SK-N-SH (cell line): ENCODE data around the gene CRPPA. TPM values are rescaled to one million over a fixed set of nuclear protein-coding genes. Genes with fewer than 3 reads are reported as not detected.

ENCODE experiments used
- CTCF ChIA-PET: fragments of 300-600, 350-600 bp; formaldehyde crosslinking; extraction: SDS; loops from one replicate; lab custom pipeline; 2021; lab: Yijun Ruan, JAX
- POLR2A ChIA-PET: fragments of 350-600 bp; sonication (Branson Sonifier 250); formaldehyde crosslinking; extraction: SDS; loops from one replicate; lab custom pipeline; 2020; ENCODE audit warnings: antibody characterized with exemption, inconsistent platforms; lab: Yijun Ruan, JAX
- DNase-seq: peaks from one replicate; pipeline ENCODE4 v3.0.0; 2012
- H2AFZ ChIP-seq: fragments of 200-600 bp; sonication (generic); 2 replicates; pipeline ENCODE4 v1.8.1; 2016; ENCODE audit warnings: antibody characterized with exemption, mild to moderate bottlenecking, low read depth
- H3F3A ChIP-seq: fragments of 200-600 bp; sonication (generic); replicated peaks from 2 replicates; pipeline ENCODE3; 2016; ENCODE audit warnings: antibody characterized with exemption, mild to moderate bottlenecking; ENCODE audit not compliant: insufficient read depth
- H3K27ac ChIP-seq, 2 experiments: fragments of 200-500 bp in 1 of 2; fragments of 200-600 bp in 1 of 2; sonication (Bioruptor generic) in 1 of 2; sonication (generic), shearing (Covaris generic) in 1 of 2; 2 replicates each; pipeline versions ENCODE4 v1.5.1 to v1.6.1; 2014 to 2016; ENCODE audit warnings: low read depth in 2 of 2, inconsistent platforms in 1 of 2, low read length in 1 of 2, mild to moderate bottlenecking in 1 of 2, mixed read lengths in 1 of 2
- H3K27me3 ChIP-seq: fragments of 200-600 bp; sonication (generic), shearing (Covaris generic); 2 replicates; pipeline ENCODE4 v1.6.1; 2016; ENCODE audit warnings: mixed run types; ENCODE audit not compliant: insufficient read depth
- H3K36me3 ChIP-seq, 2 experiments: fragments of 200-500 bp in 1 of 2; fragments of 200-600 bp in 1 of 2; sonication (Bioruptor generic) in 1 of 2; sonication (generic) in 1 of 2; replicated peaks in 1 of 2; 2 replicates each; pipeline versions ENCODE3 to v1.5.1; 2014 to 2016; ENCODE audit warnings: low read length in 1 of 2, mild to moderate bottlenecking in 1 of 2; ENCODE audit not compliant: insufficient read depth in 2 of 2, control insufficient read depth in 1 of 2
- H3K4me1 ChIP-seq, 2 experiments: fragments of 200-500 bp in 1 of 2; fragments of 200-600 bp in 1 of 2; sonication (Bioruptor generic) in 1 of 2; sonication (generic), shearing (Covaris generic) in 1 of 2; 2 replicates each; pipeline versions ENCODE4 v1.5.1 to v1.6.1; 2014 to 2016; ENCODE audit warnings: low read depth in 1 of 2, low read length in 1 of 2, mixed run types in 1 of 2; ENCODE audit not compliant: insufficient read depth in 2 of 2, control insufficient read depth in 1 of 2
- H3K4me2 ChIP-seq: fragments of 200-600 bp; sonication (generic), shearing (Covaris generic); 2 replicates; pipeline ENCODE4 v1.6.1; 2017; ENCODE audit warnings: mixed run types
- H3K4me3 ChIP-seq, 2 experiments: fragments of 200-500 bp in 1 of 2; fragments of 200-600 bp in 1 of 2; sonication (Bioruptor generic) in 1 of 2; sonication (generic), shearing (Covaris generic) in 1 of 2; 2 replicates each; pipeline versions ENCODE4 v1.5.1 to v1.8.1; 2014 to 2016; ENCODE audit warnings: low read depth in 2 of 2, inconsistent platforms in 1 of 2, low read length in 1 of 2, mild to moderate bottlenecking in 1 of 2, mixed read lengths in 1 of 2, moderate library complexity in 1 of 2
- H3K79me2 ChIP-seq: fragments of 200-600 bp; sonication (generic); 2 replicates; pipeline ENCODE4 v1.8.1; 2017; ENCODE audit warnings: mild to moderate bottlenecking; ENCODE audit not compliant: insufficient read depth
- H3K9ac ChIP-seq: fragments of 200-600 bp; sonication (generic); 2 replicates; pipeline ENCODE4 v1.6.1; 2017; ENCODE audit warnings: mixed run types
- H3K9me2 ChIP-seq: fragments of 200-600 bp; sonication (generic); 2 replicates; pipeline ENCODE4 v1.6.1; 2017; ENCODE audit warnings: mixed run types
- H3K9me3 ChIP-seq: fragments of 200-600 bp; sonication (generic); 2 replicates; pipeline ENCODE4 v1.6.1; 2017; ENCODE audit warnings: mixed run types, mild to moderate bottlenecking, moderate library complexity
- H4K20me1 ChIP-seq: fragments of 200-600 bp; sonication (generic); 2 replicates; pipeline ENCODE4 v1.6.1; 2017; ENCODE audit warnings: mild to moderate bottlenecking, mixed run types; ENCODE audit not compliant: insufficient read depth
- EP300 ChIP-seq, 2 experiments: IDR thresholded peaks; 2 replicates each; pipeline versions ENCODE4 v1.4.0 to v1.6.1; 2012; ENCODE audit warnings: borderline replicate concordance in 1 of 2, low read depth in 1 of 2, low read length in 1 of 2
- EZH2phosphoT487 ChIP-seq: fragments of 200-600 bp; sonication (generic); IDR thresholded peaks from 2 replicates; pipeline ENCODE4 v1.6.1; 2017; ENCODE audit warnings: low read depth, mixed run types, mild to moderate bottlenecking, antibody characterized with exemption, moderate library complexity, borderline replicate concordance
- FOXM1 ChIP-seq: IDR thresholded peaks from 2 replicates; pipeline ENCODE4 v1.4.0; 2012; ENCODE audit warnings: low read depth, mild to moderate bottlenecking
- MEF2A ChIP-seq: IDR thresholded peaks from 2 replicates; pipeline ENCODE4 v1.4.0; 2012; ENCODE audit warnings: low read depth, borderline replicate concordance
- NFIC ChIP-seq: IDR thresholded peaks from 2 replicates; pipeline ENCODE4 v1.4.0; 2012; ENCODE audit warnings: borderline replicate concordance
- NRF1 ChIP-seq: IDR thresholded peaks from 2 replicates; pipeline ENCODE4 v1.6.1; 2012; ENCODE audit warnings: low read depth, mild to moderate bottlenecking, low read length
- RCOR1 ChIP-seq: fragments of 150-350 bp; IDR thresholded peaks from 2 replicates; pipeline ENCODE4 v1.6.1; 2017; ENCODE audit warnings: antibody characterized with exemption, low read length
- RFX5 ChIP-seq: IDR thresholded peaks from 2 replicates; pipeline ENCODE4 v1.6.1; 2012; ENCODE audit warnings: mild to moderate bottlenecking, improper control_type of control experiment, low read length
- SIN3A ChIP-seq: IDR thresholded peaks from 2 replicates; pipeline ENCODE4 v1.6.1; 2012; ENCODE audit warnings: low read depth, mild to moderate bottlenecking, low read length, moderate library complexity, borderline replicate concordance
- WGBS: methylation state at CpG from one replicate; pipeline ENCODE4 v1.1.6; 2017; ENCODE audit warnings: low lambda C conversion rate; 5-methylcytosine and 5-hydroxymethylcytosine counted together
- polyA plus RNA-seq, 3 experiments: library from polyadenylated mRNA; depleted of rRNA; stranded (reverse); fragments of >200 nt; gene quantifications; 2 replicates each; pipeline ENCODE4 v1.2.3, GENCODE V29; 2012

The CRPPA gene
- polyA plus RNA-seq, 1 of the 3 experiments (the other 2 are of a cell fraction): 0.15 TPM

DNA sequence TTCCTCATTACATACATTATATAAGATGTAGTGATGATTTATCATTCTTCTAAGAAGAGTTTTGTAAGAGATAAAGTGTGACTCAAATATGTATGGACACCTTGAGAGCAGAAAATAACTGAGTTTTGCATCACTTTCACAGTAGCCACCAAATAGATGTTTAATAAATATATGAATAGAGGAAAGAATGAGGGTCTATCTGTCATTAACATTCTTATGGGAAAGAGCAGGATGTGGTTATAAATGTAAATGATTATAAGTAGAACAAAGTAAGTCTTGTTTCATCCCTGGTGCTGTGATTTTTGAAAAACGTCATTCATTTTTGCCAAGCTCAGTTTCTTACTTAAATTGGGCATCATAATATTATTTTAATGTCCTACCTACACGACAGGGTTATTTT, 15.0 kb upstream of the CRPPA start:
- CTCF ChIA-PET: interaction anchor here (1.0 to 6.8 kb wide), 8 partner anchors 10 to 482 kb away, joined by 3 to 56 read pairs (median 5); partner anchors contain the start of gene CRPPA
- no peak overlapping the region for H3K4me2 ChIP-seq
- TF ChIP-seq NFIC (no peak), MEF2A (no peak), EP300 (IDR thresholded peaks at IDR 0.05; ENCODE audit: borderline replicate concordance in 1 of 2, low read depth in 1 of 2, low read length in 1 of 2) (no peak)

DNA sequence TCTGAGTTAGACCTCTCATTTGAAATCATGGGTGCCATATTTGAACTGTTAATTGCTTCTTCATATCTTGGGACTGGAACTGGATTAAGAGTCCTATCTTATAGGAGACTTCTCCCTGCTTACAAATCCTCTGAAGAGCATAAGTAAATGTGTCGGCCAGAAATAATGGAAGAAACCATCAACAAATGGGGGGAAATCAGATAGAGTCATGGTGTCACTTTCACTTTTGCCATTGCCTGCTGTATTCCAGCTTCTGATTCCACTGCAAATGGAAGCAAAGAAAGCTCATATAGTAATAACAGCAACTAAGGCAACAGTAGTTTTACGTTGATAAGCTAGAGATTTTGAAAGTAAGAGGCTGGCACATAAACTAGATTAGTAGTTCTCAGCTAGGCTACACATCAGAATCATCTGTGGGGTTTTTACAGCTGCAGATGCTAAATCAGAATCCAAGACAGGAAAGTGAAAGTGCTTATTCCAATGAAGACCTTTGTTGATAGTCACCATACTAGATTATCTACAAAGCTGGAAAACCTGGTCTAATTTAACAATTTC, 12.3 kb upstream of the CRPPA start:
- WGBS: 36% methylated on average over 2 of the region's 2 CpGs
- peak overlapping the region; percentile 2 to 25; a peak in 2 of 4 replicates for H3K4me3 ChIP-seq
- no peak overlapping the region for H2AFZ ChIP-seq

More for the DNA sequence above, 15.0 kb upstream of the CRPPA start:
- no peak overlapping the region for H2AFZ ChIP-seq
- no peaks in the 10 kb centered on the region for H3K9me2 ChIP-seq
- H3K9me3 ChIP-seq: no peaks in the 10 kb centered on the region
- no peaks in the 10 kb centered on the region for H3K27me3 ChIP-seq
- no peaks in the 10 kb centered on the region for H3F3A ChIP-seq
- H3K36me3 ChIP-seq: no peaks in the 10 kb centered on the region
- DNase-seq: no peak
- POLR2A ChIA-PET: no interaction called here
- no peaks in the 10 kb centered on the region for H3K4me1 ChIP-seq
- no peaks in the 10 kb centered on the region for H4K20me1 ChIP-seq
- no peak overlapping the region for H3K9ac ChIP-seq
- H3K79me2 ChIP-seq: no peaks in the 10 kb centered on the region
- H3K4me3 ChIP-seq: no peak overlapping the region
- H3K27ac ChIP-seq: no peak overlapping the region
- 11% methylated on average over 2 of the region's 2 CpGs for WGBS

DNA sequence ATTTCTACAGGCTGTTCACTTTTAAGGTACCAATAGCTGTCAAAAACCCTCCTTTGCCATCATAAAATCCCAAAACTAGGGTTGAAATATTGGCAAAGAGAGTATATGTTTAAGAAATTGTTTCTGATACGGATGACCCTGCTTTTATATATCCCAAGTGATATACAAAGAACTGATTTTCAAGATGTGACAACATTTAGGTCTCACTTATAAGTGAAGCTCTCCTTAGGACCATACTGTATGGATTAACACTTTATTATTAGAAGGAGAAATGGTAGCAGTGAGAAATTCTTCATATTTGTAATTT, 11.0 kb upstream of the CRPPA start:
- Histone ChIP-seq H3F3A (no peaks in the 10 kb centered on the region), H3K9me2 (no peaks in the 10 kb centered on the region), H3K4me1 (no peaks in the 10 kb centered on the region; a peak in 2 of 4 replicates), H3K4me3 (no peak overlapping the region), H3K79me2 (no peaks in the 10 kb centered on the region), H2AFZ (no peak overlapping the region), H3K9me3 (no peaks in the 10 kb centered on the region), H3K9ac (no peak overlapping the region), H4K20me1 (no peaks in the 10 kb centered on the region), H3K27ac (no peak overlapping the region), H3K27me3 (no peaks in the 10 kb centered on the region), H3K4me2 (no peak overlapping the region), H3K36me3 (no peaks in the 10 kb centered on the region)
- ChIA-PET POLR2A (interaction anchor here (2.8 kb wide), 1 partner anchor 11 kb away, joined by 11 read pairs; the partner anchor contains the start of gene CRPPA), CTCF (interaction anchor here (0.6 to 6.8 kb wide), 21 partner anchors 10 to 497 kb away, joined by 3 to 56 read pairs (median 4); partner anchors contain the start of genes CRPPA and SOSTDC1)
- DNase-seq: no peak
- WGBS: 33% methylated on average over 1 of the region's 1 CpG
- TF ChIP-seq NRF1 (no peak), FOXM1 (no peak), RFX5 (no peak), MEF2A (no peak), SIN3A (no peak)

More for the DNA sequence above, 12.3 kb upstream of the CRPPA start:
- Histone ChIP-seq H3K27ac (no peak overlapping the region), H3K9ac (no peak overlapping the region), H3K4me2 (peak overlapping the region; percentile 2; the same call in 1 of the 2 replicates), H3F3A (no peaks in the 10 kb centered on the region), H4K20me1 (no peaks in the 10 kb centered on the region), H3K9me2 (no peaks in the 10 kb centered on the region), H3K36me3 (no peaks in the 10 kb centered on the region), H3K27me3 (no peaks in the 10 kb centered on the region), H3K79me2 (no peaks in the 10 kb centered on the region), H3K9me3 (no peaks in the 10 kb centered on the region), H3K4me1 (no peaks in the 10 kb centered on the region; a peak in 2 of 4 replicates)
- DNase-seq: no peak
- TF ChIP-seq RCOR1 (no peak), EP300 (IDR thresholded peaks at IDR 0.05; ENCODE audit: borderline replicate concordance in 1 of 2, low read depth in 1 of 2, low read length in 1 of 2) (no peak), SIN3A (no peak), EZH2phosphoT487 (no peak), FOXM1 (no peak)
- ChIA-PET POLR2A (interaction anchor here (2.8 kb wide), 1 partner anchor 13 kb away, joined by 11 read pairs; the partner anchor contains the start of gene CRPPA), CTCF (interaction anchor here (0.7 to 6.8 kb wide), 10 partner anchors 9 to 496 kb away, joined by 3 to 56 read pairs (median 5); partner anchors contain the start of gene CRPPA)
